Limb (tissue), 2 donors: Measurements from ENCODE around the gene USP6.
"Not testable (repeated sequence)": the region's sequence is repeated elsewhere in the genome, so short reads cannot be mapped to it uniquely, and the experiment has no call there.

Experiments used
- DNase-seq, 2 donors: peaks; one replicate each; pipeline ENCODE4 v3.0.0-alpha.2; 2016; ENCODE audit errors: extremely low spot score in 2 of 2

The USP6 gene

GRCh38 chr17:5191541-5192417 is 75.9 kb downstream of the USP6 start, which contains the start of gene ZNF594:
TSS of gene ZNF594 (minus strand) at chr17:5191868. CDS start at chr17:5184256, 7,612 bp downstream.
- peak; percentile 96 to 98 for DNase-seq

- no peak for DNase-seq
Measured at GRCh38 chr17:5194346-5194745, 78.5 kb downstream of the USP6 start.

DNA sequence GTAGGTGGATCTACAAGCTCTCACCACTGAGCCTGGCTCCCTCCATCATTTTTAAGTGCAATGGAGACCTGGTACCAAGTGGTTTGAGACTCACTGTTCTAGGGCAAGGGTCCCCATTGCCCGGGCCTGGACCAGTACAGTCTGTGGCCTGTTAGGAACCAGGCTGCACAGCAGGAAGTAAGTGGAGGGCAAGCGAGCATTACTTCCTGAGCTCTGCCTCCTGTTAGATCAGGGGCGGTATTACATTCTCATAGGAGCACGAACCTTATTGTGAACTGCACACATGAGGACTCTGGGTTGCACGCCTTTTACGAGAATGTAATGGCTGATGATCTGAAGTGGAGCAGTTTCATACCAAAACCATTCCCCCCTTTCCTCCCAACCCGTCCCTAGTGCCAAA is 82.6 kb downstream of the USP6 start:
- DNase-seq = no peak

DNA sequence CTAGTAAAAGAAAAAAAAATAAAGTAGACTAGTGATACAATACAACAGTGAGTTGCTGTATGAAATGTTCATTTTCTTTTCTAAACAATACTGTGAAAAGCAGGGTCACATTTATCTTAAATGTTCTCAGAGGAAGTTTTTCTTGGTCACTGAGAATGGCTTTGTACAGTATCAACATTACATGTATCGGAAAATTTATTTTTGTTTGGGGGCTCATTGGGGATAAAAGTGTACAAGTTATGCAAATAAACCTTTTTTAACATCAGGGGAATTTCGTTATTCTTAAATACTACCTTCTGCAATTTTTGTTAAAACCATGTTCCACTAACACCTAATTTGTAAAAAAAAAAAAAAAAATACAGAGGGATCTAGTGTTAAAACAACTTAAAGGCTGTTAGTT is 84.5 kb downstream of the USP6 start:
- no peak for DNase-seq

GRCh38 chr17:5201011-5201410 is 85.2 kb downstream of the USP6 start:
- no peak for DNase-seq

GRCh38 chr17:5203178-5203907 is 87.5 kb downstream of the USP6 start:
- no peak for DNase-seq

DNA sequence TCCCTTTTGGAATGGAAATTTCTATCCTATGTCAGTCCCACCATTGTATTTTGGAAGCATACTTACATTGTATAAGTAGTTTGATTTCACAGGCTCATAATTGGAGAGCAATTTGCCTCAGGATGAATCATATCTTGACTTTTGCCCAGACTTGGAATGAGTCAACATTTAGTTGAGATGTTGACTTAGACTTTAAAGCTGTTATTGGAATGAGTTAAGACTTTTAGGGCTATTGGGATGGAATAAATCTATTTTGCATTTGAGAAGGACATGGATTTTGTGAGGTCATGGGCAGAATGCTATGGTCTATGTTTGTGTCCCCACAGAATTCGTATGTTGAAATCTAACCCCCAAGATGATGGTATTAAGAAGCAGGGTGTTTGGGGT is 88.1 kb downstream of the USP6 start:
- no peak for DNase-seq

DNA sequence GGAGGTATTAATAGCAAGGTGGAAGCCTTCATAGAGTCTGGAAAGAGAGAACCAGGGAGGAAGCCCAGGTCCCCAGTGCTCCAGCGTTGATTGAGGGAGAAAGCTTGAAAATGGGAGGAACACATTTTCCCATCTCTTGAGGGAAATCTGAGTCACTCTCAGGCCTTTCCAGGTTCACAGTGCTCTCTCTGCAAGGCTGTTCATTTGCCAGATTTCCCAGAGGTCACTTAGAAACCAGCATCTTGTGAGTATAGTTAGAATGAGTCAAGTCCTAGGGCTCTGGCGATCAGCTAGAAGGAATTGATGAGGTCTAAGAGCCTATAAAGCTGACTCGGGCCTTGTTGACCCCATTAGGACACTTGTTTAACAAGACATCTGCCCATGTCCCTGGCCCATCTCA is 93.6 kb downstream of the USP6 start:
- DNase-seq = no peak

- no peak for DNase-seq
Measured at GRCh38 chr17:5210091-5210490, 94.3 kb downstream of the USP6 start.

- no peak for DNase-seq
Measured at GRCh38 chr17:5210614-5211252, 94.9 kb downstream of the USP6 start.

DNA sequence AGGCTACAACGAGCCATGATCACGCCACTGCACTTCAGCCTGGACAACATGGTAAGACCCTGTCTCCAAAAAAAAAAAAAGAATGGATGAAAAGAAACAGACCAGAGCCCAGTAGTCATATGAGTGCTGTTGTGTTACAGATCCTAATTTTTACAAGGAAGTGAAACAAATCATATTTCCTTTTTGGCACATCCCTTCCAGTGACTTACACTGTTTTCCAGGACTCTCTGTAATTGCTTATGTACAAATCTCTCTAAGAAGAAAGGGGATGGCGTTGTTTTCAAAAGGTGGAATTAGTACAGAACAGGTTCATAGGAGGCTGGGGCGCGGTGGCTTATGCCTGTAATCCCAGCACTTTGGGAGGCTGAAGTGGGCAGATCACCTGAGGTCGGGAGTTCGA is 95.6 kb downstream of the USP6 start:
- no peak for DNase-seq

GRCh38 chr17:5217562-5217961 is 101.7 kb downstream of the USP6 start:
- not testable (repeated sequence) for DNase-seq

DNA sequence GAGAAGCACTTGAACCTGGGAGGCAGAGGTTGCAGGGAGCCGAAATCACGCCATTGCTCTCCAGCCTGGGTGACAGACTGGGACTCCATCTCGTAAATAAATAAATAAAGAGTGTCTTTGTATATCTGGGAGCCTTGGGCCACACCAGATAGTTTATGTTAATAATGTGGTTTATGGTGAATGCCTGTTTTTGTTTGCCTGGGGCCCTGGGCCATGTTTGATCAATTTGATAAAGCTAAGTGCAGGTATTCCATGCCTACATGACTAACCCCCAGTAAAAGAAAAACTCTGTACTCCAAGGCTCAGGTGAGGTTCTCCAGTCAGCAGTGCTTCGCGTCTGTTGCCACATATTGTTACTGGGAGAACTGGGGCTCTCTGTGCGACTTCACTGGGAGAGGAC is 103.7 kb downstream of the USP6 start:
- DNase-seq = no peak

GRCh38 chr17:5220074-5220473 is 104.2 kb downstream of the USP6 start:
- no peak for DNase-seq

- DNase-seq = not testable (repeated sequence)
Measured at GRCh38 chr17:5221912-5222311, 106.1 kb downstream of the USP6 start.
